Suprapubic skin (tissue), 3 donors: ENCODE measurements around the gene PLEKHA3.

ENCODE experiments used
- CTCF ChIP-seq, 2 donors: fragments of 200-600 bp in 1 of 2; fragments of 450-650 bp in 1 of 2; sonication (generic) in 1 of 2; IDR thresholded peaks; one replicate each; pipeline ENCODE4 v1.5.1; 2016 to 2019; ENCODE audit warnings: antibody characterized with exemption in 2 of 2, mild to moderate bottlenecking in 1 of 2, moderate library complexity in 1 of 2
- EP300 ChIP-seq: sonication (generic); formaldehyde crosslinking; IDR thresholded peaks from one replicate; pipeline ENCODE4 v1.6.1; 2017; ENCODE audit warnings: antibody characterized with exemption
- POLR2A ChIP-seq, 2 donors: fragments of 450-650 bp; IDR thresholded peaks; one replicate each; pipeline ENCODE4 v1.6.1; 2017; ENCODE audit warnings: antibody characterized with exemption in 2 of 2, mild to moderate bottlenecking in 2 of 2, moderate library complexity in 2 of 2

DNA sequence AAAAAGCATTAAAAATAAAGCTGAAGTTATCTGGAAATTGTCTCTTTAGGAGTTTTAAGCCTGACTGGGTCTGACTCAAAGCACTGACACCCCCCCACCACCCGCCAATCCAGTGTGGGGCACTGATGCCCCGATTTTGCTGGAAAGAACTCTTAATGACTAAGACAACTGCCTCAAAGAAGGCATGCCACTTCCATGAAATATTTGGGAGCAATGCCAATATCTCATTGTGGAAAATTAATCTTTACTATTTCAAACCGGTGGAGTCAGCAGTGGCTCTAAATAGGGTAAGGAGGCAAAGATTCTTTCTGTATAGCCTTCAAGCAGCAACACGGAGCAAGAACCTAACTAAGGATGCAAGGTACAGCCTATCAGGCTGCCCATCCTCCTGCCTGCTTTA is 6.3 kb upstream of the PLEKHA3 start:
- TF ChIP-seq CTCF (IDR thresholded peaks at IDR 0.05), result no peak
- TF ChIP-seq POLR2A (IDR thresholded peaks at IDR 0.05), result no peak
- TF ChIP-seq EP300, result no peak
